ENCODE results near the gene CSTPP1.
A peak's percentile ranks its signal among the peaks of the same experiment; 100 is the strongest.

Gene CSTPP1

GRCh38 chr11:47161134-47161854 lies 224.7 kb downstream of the CSTPP1 start:
- peak; percentile 11 to 30 for DNase-seq (ENCODE audit: low read depth in 2 of 2)

GRCh38 chr11:47161890-47162289 lies 225.3 kb downstream of the CSTPP1 start:
- DNase-seq (ENCODE audit: low read depth in 2 of 2), result no peak

- no peak for DNase-seq (ENCODE audit: low read depth in 2 of 2)
Observed at GRCh38 chr11:47162426-47162825, 225.9 kb downstream of the CSTPP1 start.

- DNase-seq (ENCODE audit: low read depth in 2 of 2), result no peak
Observed at GRCh38 chr11:47163193-47163592, 226.6 kb downstream of the CSTPP1 start.

GRCh38 chr11:47163898-47164297 lies 227.3 kb downstream of the CSTPP1 start:
- DNase-seq (ENCODE audit: low read depth in 2 of 2), result no peak

- DNase-seq (ENCODE audit: low read depth in 2 of 2), result no peak
Observed at GRCh38 chr11:47164321-47164720, 227.8 kb downstream of the CSTPP1 start.

GRCh38 chr11:47165253-47165840 lies 228.8 kb downstream of the CSTPP1 start:
- DNase-seq (ENCODE audit: low read depth in 2 of 2), result no peak

GRCh38 chr11:47166368-47166767 lies 229.8 kb downstream of the CSTPP1 start:
- no peak for DNase-seq (ENCODE audit: low read depth in 2 of 2)

GRCh38 chr11:47171061-47171838 lies 234.7 kb downstream of the CSTPP1 start:
- DNase-seq (ENCODE audit: low read depth in 2 of 2), result no peak

GRCh38 chr11:47171856-47172255 lies 235.3 kb downstream of the CSTPP1 start:
- no peak for DNase-seq (ENCODE audit: low read depth in 2 of 2)

GRCh38 chr11:47172740-47173336 lies 236.3 kb downstream of the CSTPP1 start:
- DNase-seq (ENCODE audit: low read depth in 2 of 2), result no peak

GRCh38 chr11:47175746-47176327 lies 239.3 kb downstream of the CSTPP1 start:
- no peak for DNase-seq (ENCODE audit: low read depth in 2 of 2)

GRCh38 chr11:47176328-47177228 lies 240.0 kb downstream of the CSTPP1 start, which contains the start of gene ARFGAP2:
TSS of gene ARFGAP2 (minus strand) at chr11:47176879. CDS start at chr11:47176853, 26 bp downstream.
- DNase-seq (ENCODE audit: low read depth in 2 of 2), result peak; percentile 87 to 90

GRCh38 chr11:47177229-47177845 lies 240.8 kb downstream of the CSTPP1 start:
- DNase-seq (ENCODE audit: low read depth in 2 of 2), result peak; percentile 43 to 45

GRCh38 chr11:47177846-47178245 lies 241.3 kb downstream of the CSTPP1 start:
- DNase-seq (ENCODE audit: low read depth in 2 of 2), result no peak

GRCh38 chr11:47178316-47178715 lies 241.8 kb downstream of the CSTPP1 start:
- DNase-seq (ENCODE audit: low read depth in 2 of 2), result no peak

GRCh38 chr11:47178737-47179654 lies 242.4 kb downstream of the CSTPP1 start:
- no peak for DNase-seq (ENCODE audit: low read depth in 2 of 2)

- no peak for DNase-seq (ENCODE audit: low read depth in 2 of 2)
Observed at GRCh38 chr11:47179655-47179991, 243.1 kb downstream of the CSTPP1 start.

GRCh38 chr11:47180006-47180787 lies 243.6 kb downstream of the CSTPP1 start:
- no peak for DNase-seq (ENCODE audit: low read depth in 2 of 2)
